Neural progenitor cell (in vitro differentiated cells): ENCODE data around the gene EPHA3. TPM values are rescaled to one million over a fixed set of nuclear protein-coding genes. Genes with fewer than 3 reads are reported as not detected.

Source experiments
- DNase-seq: peaks from one replicate; pipeline ENCODE4 v3.0.0-alpha.2; 2016; ENCODE audit warnings: low spot score
- H2AFZ ChIP-seq: fragments of 200-600 bp; sonication (generic); replicated peaks from 2 replicates; pipeline ENCODE4 v1.6.1; 2016; ENCODE audit warnings: antibody characterized with exemption
- H3F3A ChIP-seq: fragments of 200-600 bp; sonication (generic); 2 replicates; pipeline ENCODE4 v1.6.1; 2016; ENCODE audit warnings: antibody characterized with exemption, low read depth
- H3K27ac ChIP-seq: fragments of 200-600 bp; sonication (generic); 2 replicates; pipeline ENCODE4 v1.5.1; 2016; ENCODE audit warnings: mild to moderate bottlenecking
- H3K27me3 ChIP-seq: fragments of 200-600 bp; sonication (generic); 2 replicates; pipeline ENCODE4 v1.6.1; 2016; ENCODE audit warnings: mild to moderate bottlenecking, moderate library complexity
- H3K36me3 ChIP-seq: fragments of 200-600 bp; sonication (generic); 2 replicates; pipeline ENCODE4 v1.5.1; 2016
- H3K4me1 ChIP-seq: fragments of 200-600 bp; sonication (generic); 2 replicates; pipeline ENCODE4 v1.6.1; 2016; ENCODE audit warnings: mixed run types
- H3K4me2 ChIP-seq: fragments of 200-600 bp; sonication (generic); 2 replicates; pipeline ENCODE4 v1.6.1; 2016
- H3K4me3 ChIP-seq: fragments of 200-600 bp; sonication (generic); 2 replicates; pipeline ENCODE4 v1.5.1; 2016
- H3K79me2 ChIP-seq: fragments of 200-600 bp; sonication (generic); 2 replicates; pipeline ENCODE4 v1.6.1; 2016; ENCODE audit warnings: low read depth
- H3K9ac ChIP-seq: fragments of 200-600 bp; sonication (generic); 2 replicates; pipeline ENCODE4 v1.6.1; 2016
- H3K9me3 ChIP-seq: fragments of 200-600 bp; sonication (generic); 2 replicates; pipeline ENCODE4 v1.5.1; 2016; ENCODE audit warnings: low read depth
- H4K20me1 ChIP-seq: fragments of 200-600 bp; sonication (generic); 2 replicates; pipeline ENCODE4 v1.6.1; 2016; ENCODE audit warnings: low read depth
- H3K27ac Mint-ChIP-seq: 3 replicates; pipeline ENCODE4 v1.8.0; 2021; ENCODE audit warnings: mixed read lengths
- H3K27me3 Mint-ChIP-seq: 2 replicates; pipeline ENCODE4 v1.8.0; 2022; ENCODE audit warnings: low read depth, mild to moderate bottlenecking, inconsistent platforms, moderate library complexity, mixed read lengths; ENCODE audit not compliant: insufficient read depth
- H3K36me3 Mint-ChIP-seq: 3 replicates; pipeline ENCODE4 v1.8.0; 2021; ENCODE audit warnings: mixed read lengths
- H3K4me1 Mint-ChIP-seq: 3 replicates; pipeline ENCODE4 v1.8.0; 2021; ENCODE audit warnings: mixed read lengths
- H3K4me3 Mint-ChIP-seq: 3 replicates; pipeline ENCODE4 v1.8.0; 2021; ENCODE audit warnings: mild to moderate bottlenecking, moderate library complexity, mixed read lengths
- H3K9me3 Mint-ChIP-seq: 3 replicates; pipeline ENCODE4 v1.8.0; 2020; ENCODE audit warnings: mixed read lengths
- EZH2 ChIP-seq: fragments of 200-600 bp; sonication (generic); IDR thresholded peaks from 2 replicates; pipeline ENCODE4 v1.6.1; 2017; ENCODE audit warnings: antibody characterized with exemption, mild to moderate bottlenecking, moderate library complexity
- EZH2phosphoT487 ChIP-seq: fragments of 200-600 bp; sonication (generic); IDR thresholded peaks from 2 replicates; pipeline ENCODE4 v1.6.1; 2017; ENCODE audit warnings: antibody characterized with exemption
- total RNA-seq: library from RNA; depleted of rRNA; stranded (reverse); fragments of >200 nt; gene quantifications from 2 replicates; pipeline ENCODE4 v1.2.3, GENCODE V29; 2015; ENCODE audit warnings: low replicate concordance
- TF ChIP-seq, protein P1 (sequence below): fragments of 200-600 bp; sonication (generic); IDR thresholded peaks from 2 replicates; pipeline ENCODE4 v1.5.1; 2017; ENCODE audit warnings: antibody characterized with exemption, mild to moderate bottlenecking

The EPHA3 gene
- total RNA-seq, 1 donor from 2014 or later, result 0.36 TPM

DNA sequence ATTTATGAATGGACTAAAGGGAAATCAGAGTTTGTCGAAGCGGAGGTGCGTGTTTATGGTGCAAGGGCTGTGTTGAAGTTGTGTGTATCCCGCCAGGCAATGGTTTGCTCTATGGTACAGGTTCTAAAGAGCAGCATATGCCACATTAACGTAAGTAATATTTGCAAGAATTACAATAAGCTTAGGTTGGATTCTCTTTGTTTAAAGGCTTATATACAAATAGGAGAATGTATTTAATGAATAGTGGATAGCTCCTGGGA is 800 bp downstream of the EPHA3 start:
- peaks cover 5% of the 10 kb centered on the region for H3K27me3 Mint-ChIP-seq
- Histone ChIP-seq H3K9me3 (no peaks in the 10 kb centered on the region), H3K4me3 (peak overlapping the region; percentile 44), H3F3A (peaks cover 10% of the 10 kb centered on the region), H3K27me3 (peaks cover 44% of the 10 kb centered on the region), H2AFZ (no peak overlapping the region), H3K4me1 (peaks cover 4% of the 10 kb centered on the region), H4K20me1 (no peaks in the 10 kb centered on the region), H3K79me2 (no peaks in the 10 kb centered on the region), H3K9ac (no peak overlapping the region), H3K36me3 (no peaks in the 10 kb centered on the region), H3K4me2 (peak overlapping the region; percentile 77), H3K27ac (no peak overlapping the region)
- TF ChIP-seq EZH2, result no peak
- TF ChIP-seq, protein P1, sequence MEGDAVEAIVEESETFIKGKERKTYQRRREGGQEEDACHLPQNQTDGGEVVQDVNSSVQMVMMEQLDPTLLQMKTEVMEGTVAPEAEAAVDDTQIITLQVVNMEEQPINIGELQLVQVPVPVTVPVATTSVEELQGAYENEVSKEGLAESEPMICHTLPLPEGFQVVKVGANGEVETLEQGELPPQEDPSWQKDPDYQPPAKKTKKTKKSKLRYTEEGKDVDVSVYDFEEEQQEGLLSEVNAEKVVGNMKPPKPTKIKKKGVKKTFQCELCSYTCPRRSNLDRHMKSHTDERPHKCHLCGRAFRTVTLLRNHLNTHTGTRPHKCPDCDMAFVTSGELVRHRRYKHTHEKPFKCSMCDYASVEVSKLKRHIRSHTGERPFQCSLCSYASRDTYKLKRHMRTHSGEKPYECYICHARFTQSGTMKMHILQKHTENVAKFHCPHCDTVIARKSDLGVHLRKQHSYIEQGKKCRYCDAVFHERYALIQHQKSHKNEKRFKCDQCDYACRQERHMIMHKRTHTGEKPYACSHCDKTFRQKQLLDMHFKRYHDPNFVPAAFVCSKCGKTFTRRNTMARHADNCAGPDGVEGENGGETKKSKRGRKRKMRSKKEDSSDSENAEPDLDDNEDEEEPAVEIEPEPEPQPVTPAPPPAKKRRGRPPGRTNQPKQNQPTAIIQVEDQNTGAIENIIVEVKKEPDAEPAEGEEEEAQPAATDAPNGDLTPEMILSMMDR, result no peak
- no peak for TF ChIP-seq EZH2phosphoT487
- no peaks in the 10 kb centered on the region for H3K9me3 Mint-ChIP-seq
- DNase-seq, result no peak
- H3K27ac Mint-ChIP-seq, result no peak overlapping the region
- H3K4me3 Mint-ChIP-seq, result peak overlapping the region; percentile 91
- peaks cover 22% of the 10 kb centered on the region for H3K4me1 Mint-ChIP-seq
- H3K36me3 Mint-ChIP-seq, result no peaks in the 10 kb centered on the region

DNA sequence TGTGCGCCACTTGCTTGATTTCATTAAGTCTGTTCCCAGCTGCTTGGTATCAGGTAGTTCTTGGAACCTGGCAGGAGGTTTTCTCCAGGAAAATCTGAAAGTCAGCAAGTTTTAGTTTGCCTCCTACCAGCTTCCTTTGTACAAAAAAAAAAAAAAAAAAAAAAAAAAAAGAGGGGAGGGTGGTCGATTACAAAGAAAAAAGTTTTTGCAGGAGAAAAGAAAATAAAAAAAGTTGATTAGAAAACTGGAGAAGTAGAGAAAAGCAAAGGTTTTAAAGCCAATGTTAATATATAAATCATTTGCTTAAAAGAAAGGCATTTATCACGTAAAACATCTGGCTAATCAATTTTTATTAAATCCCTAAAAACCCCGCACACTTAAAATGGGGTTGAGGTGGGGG is 5.9 kb downstream of the EPHA3 start:
- H3K27ac ChIP-seq, result no peak overlapping the region

DNA sequence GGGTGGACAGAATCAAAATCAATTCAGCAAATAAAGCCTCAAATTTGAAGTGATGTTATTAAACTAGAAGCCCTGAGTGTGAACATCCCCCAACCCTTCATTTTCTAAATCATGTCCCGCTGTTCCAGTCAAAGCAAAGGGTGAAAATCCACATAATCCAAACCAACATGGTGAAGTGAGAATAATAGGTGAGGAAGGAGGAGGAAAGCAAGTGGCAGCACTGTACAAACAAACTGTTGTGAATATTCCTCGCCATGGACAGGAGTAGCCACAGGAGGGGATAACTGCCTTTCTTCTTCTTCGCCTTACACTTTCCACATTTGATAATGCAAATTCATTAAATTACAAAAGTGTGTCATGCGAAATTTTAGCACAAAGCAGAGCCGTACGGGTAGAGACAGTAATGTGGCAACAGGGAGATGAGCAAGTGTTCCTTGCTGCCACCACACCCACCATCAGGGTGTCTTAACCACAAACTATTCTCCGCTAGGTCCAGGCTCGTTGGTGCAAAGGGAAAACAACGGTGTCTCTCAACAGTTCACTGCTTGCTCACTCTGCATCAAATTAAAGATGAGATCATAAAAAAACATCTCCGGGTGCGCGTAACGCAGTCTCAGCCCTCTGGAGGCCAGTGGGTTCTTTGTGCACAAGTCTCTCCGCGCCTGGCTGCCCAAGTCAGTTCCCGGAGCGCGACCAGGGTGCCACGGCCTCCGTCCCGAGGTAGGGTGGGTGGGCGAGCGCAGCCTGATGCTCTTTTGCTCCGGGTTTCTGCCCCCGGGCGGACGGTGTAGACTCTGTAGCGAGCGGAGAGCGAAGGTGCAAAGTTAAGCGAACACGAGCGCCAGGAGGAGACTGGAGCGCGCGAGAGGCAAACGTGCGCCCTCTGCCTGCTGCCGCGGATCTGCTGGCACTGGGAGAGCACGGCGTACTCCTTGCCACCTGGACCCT is 6.7 kb downstream of the EPHA3 start:
- H3K4me3 Mint-ChIP-seq, result peak overlapping the region; percentile 90
- peaks cover 3% of the 10 kb centered on the region for H3K27me3 Mint-ChIP-seq
- peak overlapping the region; percentile 99 for H2AFZ ChIP-seq
- peak overlapping the region; percentile 96 for H3K27ac Mint-ChIP-seq
- H3K9ac ChIP-seq, result no peak overlapping the region
- peak overlapping the region; percentile 96 for H3K4me2 ChIP-seq
- H3F3A ChIP-seq, result no peaks in the 10 kb centered on the region
- no peaks in the 10 kb centered on the region for H3K9me3 Mint-ChIP-seq
- H4K20me1 ChIP-seq, result no peaks in the 10 kb centered on the region
- no peaks in the 10 kb centered on the region for H3K9me3 ChIP-seq
- peaks cover 45% of the 10 kb centered on the region for H3K4me1 Mint-ChIP-seq
- H3K4me1 ChIP-seq, result peaks cover 24% of the 10 kb centered on the region
- no peaks in the 10 kb centered on the region for H3K79me2 ChIP-seq
- TF ChIP-seq, protein P1, result peak; percentile 83
- TF ChIP-seq EZH2phosphoT487, result no peak
- no peak for TF ChIP-seq EZH2
- no peaks in the 10 kb centered on the region for H3K36me3 ChIP-seq
- peak overlapping the region; percentile 80 for H3K4me3 ChIP-seq
- peaks cover 14% of the 10 kb centered on the region for H3K27me3 ChIP-seq
- no peak overlapping the region for H3K27ac ChIP-seq
- peaks cover 1% of the 10 kb centered on the region for H3K36me3 Mint-ChIP-seq
- DNase-seq, result peak; percentile 87

More for the DNA sequence above, 5.9 kb downstream of the EPHA3 start:
- Histone ChIP-seq H3K36me3 (no peaks in the 10 kb centered on the region), H3K4me3 (no peak overlapping the region), H3F3A (peaks cover 3% of the 10 kb centered on the region), H3K4me1 (peaks cover 24% of the 10 kb centered on the region), H3K79me2 (no peaks in the 10 kb centered on the region), H3K9me3 (no peaks in the 10 kb centered on the region), H2AFZ (no peak overlapping the region), H4K20me1 (no peaks in the 10 kb centered on the region), H3K4me2 (peak overlapping the region; percentile 96), H3K27me3 (peaks cover 22% of the 10 kb centered on the region), H3K9ac (no peak overlapping the region)
- TF ChIP-seq EZH2, result no peak
- no peak for TF ChIP-seq EZH2phosphoT487
- TF ChIP-seq, protein P1, result no peak
- H3K4me3 Mint-ChIP-seq, result peak overlapping the region; percentile 90
- peaks cover 45% of the 10 kb centered on the region for H3K4me1 Mint-ChIP-seq
- H3K36me3 Mint-ChIP-seq, result peaks cover 1% of the 10 kb centered on the region
- H3K9me3 Mint-ChIP-seq, result no peaks in the 10 kb centered on the region
- peaks cover 3% of the 10 kb centered on the region for H3K27me3 Mint-ChIP-seq
- DNase-seq, result no peak
- peak overlapping the region; percentile 96 for H3K27ac Mint-ChIP-seq
